Ramos (cell line): ENCODE measurements around the gene TEFM.
"Not testable (repeated sequence)": the region's sequence is repeated elsewhere in the genome, so short reads cannot be mapped to it uniquely, and the experiment has no call there.

Experiments used
- in situ Hi-C: fragments of 300-500 bp; cut with MboI; formaldehyde crosslinking; loops from one replicate; pipeline ENCODE4 v1.14.3; 2022; ENCODE audit warnings: low sequenced_read_pairs; ENCODE audit not compliant: unreplicated experiment

Gene TEFM

GRCh38 chr17:30922235-30923030, 16.4 kb upstream of the TEFM start:
- in situ Hi-C loops = no loop called here

GRCh38 chr17:30921544-30922196, 15.6 kb upstream of the TEFM start, which contains the start of gene ADAP2:
Gene ADAP2 (plus strand): TSS chr17:30921945. CDS start chr17:30922015, 70 bp downstream.
- in situ Hi-C loops = no loop called here

- in situ Hi-C loops = no loop called here
Measured at GRCh38 chr17:30920683-30921543, 14.9 kb upstream of the TEFM start.

GRCh38 chr17:30920282-30920681, 14.2 kb upstream of the TEFM start:
- in situ Hi-C loops = no loop called here

- in situ Hi-C loops = no loop called here
Measured at GRCh38 chr17:30917050-30917449, 11.0 kb upstream of the TEFM start.

GRCh38 chr17:30915833-30916611, 10.0 kb upstream of the TEFM start:
- in situ Hi-C loops = no loop called here

GRCh38 chr17:30913955-30914354, 7.9 kb upstream of the TEFM start:
- in situ Hi-C loops = no loop called here

GRCh38 chr17:30910151-30910550, 4.1 kb upstream of the TEFM start:
- in situ Hi-C loops = not testable (repeated sequence)

- in situ Hi-C loops = no loop called here
Measured at GRCh38 chr17:30908717-30909420, 2.8 kb upstream of the TEFM start.

GRCh38 chr17:30905742-30906100, 317 bp downstream of the TEFM start:
- in situ Hi-C loops = no loop called here

GRCh38 chr17:30897311-30897710, 8.7 kb downstream of the TEFM start:
- in situ Hi-C loops = no loop called here

- in situ Hi-C loops = no loop called here
Measured at GRCh38 chr17:30894236-30894635, 11.8 kb downstream of the TEFM start.

- in situ Hi-C loops = no loop called here
Measured at GRCh38 chr17:30886187-30886586, 19.9 kb downstream of the TEFM start.

- in situ Hi-C loops = no loop called here
Measured at GRCh38 chr17:30869005-30869404, 37.0 kb downstream of the TEFM start.

GRCh38 chr17:30864636-30865035, 41.4 kb downstream of the TEFM start:
- in situ Hi-C loops = no loop called here

- in situ Hi-C loops = no loop called here
Measured at GRCh38 chr17:30858556-30859250, 47.3 kb downstream of the TEFM start.

- in situ Hi-C loops = no loop called here
Measured at GRCh38 chr17:30854146-30854545, 51.9 kb downstream of the TEFM start.
